ENCODE data around the gene MEIOSIN. TPM values are rescaled to one million over a fixed set of nuclear protein-coding genes. Genes with fewer than 3 reads are reported as not detected.
A peak's percentile ranks its signal among the peaks of the same experiment; 100 is the strongest.

MEIOSIN gene
- polyA plus RNA-seq, 1 of the 3 experiments (the other 2 are of a cell fraction): 0.03 TPM

- TF ChIP-seq NFIC (IDR thresholded peaks at IDR 0.05; ENCODE audit: borderline replicate concordance) (peak; percentile 78), CHD2 (IDR thresholded peaks at IDR 0.05; ENCODE audit: low read length, partially characterized antibody) (peak; percentile 93), CTCF (IDR thresholded peaks at IDR 0.05) (no peak), GABPA (IDR thresholded peaks at IDR 0.05; ENCODE audit: low read depth) (peak; percentile 18; the same call in 1 of the 2 replicates), SMC3 (IDR thresholded peaks at IDR 0.05; ENCODE audit: low read depth, low read length) (no peak), IRF3 (IDR thresholded peaks at IDR 0.05; ENCODE audit: low read depth, low read length) (0 out of 2 replicates have a peak, but pooled peaks have one; percentile 10), EZH2phosphoT487 (IDR thresholded peaks at IDR 0.05; ENCODE audit: borderline replicate concordance, low read depth) (no peak), YY1 (IDR thresholded peaks at IDR 0.05; ENCODE audit: low read depth) (peak; percentile 22; the same call in 1 of the 2 replicates), JUND (IDR thresholded peaks at IDR 0.05) (0 out of 2 replicates have a peak, but pooled peaks have one; percentile 35)
Measured at GRCh38 chr19:45768984-45769782, 35.9 kb downstream of the MEIOSIN start, which contains the start of gene SIX5 (continued).

GRCh38 chr19:45769821-45770191, 36.6 kb downstream of the MEIOSIN start:
- Histone ChIP-seq H3K4me3 (ENCODE audit: low read depth in 2 of 2, low read length in 1 of 2) (peak overlapping the region; percentile 55 to 61), H3F3A (replicated peaks; ENCODE audit: insufficient read depth) (peaks cover 46% of the 10 kb centered on the region), H2AFZ (ENCODE audit: low read depth) (no peak overlapping the region), H3K79me2 (ENCODE audit: insufficient read depth) (no peaks in the 10 kb centered on the region), H3K4me1 (ENCODE audit: control insufficient read depth in 1 of 2, insufficient read depth in 2 of 2, low read depth in 1 of 2, low read length in 1 of 2) (peaks cover 8 to 30% of the 10 kb centered on the region in 2 experiments; a peak in 3 of 4 replicates), H4K20me1 (ENCODE audit: insufficient read depth) (peaks cover 11% of the 10 kb centered on the region; the same call in 1 of the 2 replicates), H3K9me3 (no peaks in the 10 kb centered on the region), H3K27me3 (ENCODE audit: insufficient read depth) (no peaks in the 10 kb centered on the region), H3K27ac (ENCODE audit: low read depth in 2 of 2, low read length in 1 of 2) (peak overlapping the region; percentile 79 to 95), H3K4me2 (peak overlapping the region; percentile 98), H3K9ac (peak overlapping the region; percentile 53; the same call in 1 of the 2 replicates), H3K9me2 (no peaks in the 10 kb centered on the region), H3K36me3 (replicated peaks in 1 of 2; ENCODE audit: control insufficient read depth in 1 of 2, insufficient read depth in 2 of 2, low read length in 1 of 2) (peaks cover 10 to 26% of the 10 kb centered on the region in 2 experiments)
- ChIA-PET CTCF (interaction anchor here (0.6 to 5.9 kb wide), 33 partner anchors 9 to 1259 kb away, joined by 3 to 100 read pairs (median 6); partner anchors contain the start of genes DMPK, DMWD, FBXO46 and MEIOSIN), POLR2A (interaction anchor here (0.6 to 3.6 kb wide), 14 partner anchors 10 to 78 kb away, joined by 3 to 19 read pairs (median 4); partner anchors contain the start of genes DMPK, DMWD, FBXO46 and QPCTL)
- WGBS (ENCODE audit: low lambda C conversion rate): under 1% methylated on average over 13 of the region's 28 CpGs
- DNase-seq: no peak
- TF ChIP-seq RCOR1 (IDR thresholded peaks at IDR 0.05; ENCODE audit: low read length): no peak
- no peak for TF ChIP-seq TAF1 (IDR thresholded peaks at IDR 0.05; ENCODE audit: borderline replicate concordance, low read depth, low read length)
- TF ChIP-seq FOSL2 (IDR thresholded peaks at IDR 0.05; ENCODE audit: borderline replicate concordance, low read depth): no peak
- no peak for TF ChIP-seq SIN3A (IDR thresholded peaks at IDR 0.05; ENCODE audit: borderline replicate concordance, low read depth, low read length)
- no peak for TF ChIP-seq TEAD4 (IDR thresholded peaks at IDR 0.05; ENCODE audit: borderline replicate concordance, insufficient read depth)

Data from SK-N-SH (cell line).